G401 (cell line): ENCODE data around the gene RBBP8. TPM values are rescaled to one million over a fixed set of nuclear protein-coding genes. Genes with fewer than 3 reads are reported as not detected.

Experiments
- DNase-seq: peaks from one replicate; pipeline ENCODE4 v3.0.0-alpha.2; 2015; ENCODE audit warnings: low spot score
- in situ Hi-C: cut with HindIII; loops from 2 replicates; pipeline ENCODE4 v1.10.0; 2016; ENCODE audit warnings: low sequenced_read_pairs, mixed read lengths
- total RNA-seq: library from RNA; depleted of rRNA; stranded (reverse); fragments of >200 nt; shearing (Covaris generic); gene quantifications from 2 replicates; pipeline ENCODE4 v1.2.3, GENCODE V29; 2014; rRNA removed

The RBBP8 gene
- total RNA-seq, 1 experiment from 2014 or later, result 52.2 TPM

GRCh38 chr18:23072079-23072478 lies 139.0 kb downstream of the RBBP8 start:
- DNase-seq, result no peak
- in situ Hi-C loops, result no loop called here

GRCh38 chr18:23073996-23074606 lies 141.0 kb downstream of the RBBP8 start:
- DNase-seq, result no peak
- in situ Hi-C loops, result no loop called here

Other genes with a start within 250 kb of the RBBP8 start
- 8.9 and 11.8 TPM in 2 replicates for gene CABLES1, start 202.2 kb downstream of the RBBP8 start, total RNA-seq